ENCODE results near the gene NPHP4.

DNA sequence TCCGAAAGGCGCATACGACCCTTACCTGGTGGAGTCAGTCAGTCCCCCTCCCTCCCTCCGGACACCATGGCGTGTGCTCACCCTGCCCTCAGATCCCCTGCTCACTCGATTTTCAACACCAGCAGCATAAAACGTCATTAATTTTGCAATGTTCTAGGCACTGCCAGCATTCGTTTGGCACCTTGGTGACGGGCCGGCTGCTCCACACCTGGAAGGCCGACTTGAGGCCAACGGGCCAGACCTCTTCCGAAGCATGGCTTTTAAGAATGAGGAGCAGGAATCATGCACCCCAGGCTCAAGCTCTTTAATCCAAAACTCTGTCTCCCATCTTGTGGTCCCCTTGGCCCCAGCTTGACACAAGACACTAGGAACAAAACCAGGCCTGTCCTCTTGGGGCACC is 33.1 kb downstream of the NPHP4 start:
- no peak for TF ChIP-seq NPAS2 (CRISPR knock-in tag; IDR thresholded peaks at IDR 0.05; ENCODE audit: borderline replicate concordance)
- TF ChIP-seq JUN (IDR thresholded peaks at IDR 0.05), result no peak
- no peak for TF ChIP-seq EP300 (IDR thresholded peaks at IDR 0.05)
- TF ChIP-seq RFX5 (IDR thresholded peaks at IDR 0.05), result no peak
- no peak for TF ChIP-seq MAFK (IDR thresholded peaks at IDR 0.05; ENCODE audit: partially characterized antibody)
- TF ChIP-seq, protein P1, sequence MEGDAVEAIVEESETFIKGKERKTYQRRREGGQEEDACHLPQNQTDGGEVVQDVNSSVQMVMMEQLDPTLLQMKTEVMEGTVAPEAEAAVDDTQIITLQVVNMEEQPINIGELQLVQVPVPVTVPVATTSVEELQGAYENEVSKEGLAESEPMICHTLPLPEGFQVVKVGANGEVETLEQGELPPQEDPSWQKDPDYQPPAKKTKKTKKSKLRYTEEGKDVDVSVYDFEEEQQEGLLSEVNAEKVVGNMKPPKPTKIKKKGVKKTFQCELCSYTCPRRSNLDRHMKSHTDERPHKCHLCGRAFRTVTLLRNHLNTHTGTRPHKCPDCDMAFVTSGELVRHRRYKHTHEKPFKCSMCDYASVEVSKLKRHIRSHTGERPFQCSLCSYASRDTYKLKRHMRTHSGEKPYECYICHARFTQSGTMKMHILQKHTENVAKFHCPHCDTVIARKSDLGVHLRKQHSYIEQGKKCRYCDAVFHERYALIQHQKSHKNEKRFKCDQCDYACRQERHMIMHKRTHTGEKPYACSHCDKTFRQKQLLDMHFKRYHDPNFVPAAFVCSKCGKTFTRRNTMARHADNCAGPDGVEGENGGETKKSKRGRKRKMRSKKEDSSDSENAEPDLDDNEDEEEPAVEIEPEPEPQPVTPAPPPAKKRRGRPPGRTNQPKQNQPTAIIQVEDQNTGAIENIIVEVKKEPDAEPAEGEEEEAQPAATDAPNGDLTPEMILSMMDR (IDR thresholded peaks at IDR 0.05), result no peak
- no peak for TF ChIP-seq RCOR1 (IDR thresholded peaks at IDR 0.05; ENCODE audit: low read depth, low read length)
- no peak for TF ChIP-seq GATA3 (IDR thresholded peaks at IDR 0.05; ENCODE audit: borderline replicate concordance)
- TF ChIP-seq POLR2A (IDR thresholded peaks at IDR 0.05; ENCODE audit: low read length), result no peak
- TF ChIP-seq HOXB13 (CRISPR knock-in tag; IDR thresholded peaks at IDR 0.05; ENCODE audit: low read depth), result no peak
